HepG2 (cell line): Measurements from ENCODE around the gene CRTAC1. TPM values are rescaled to one million over a fixed set of nuclear protein-coding genes. Genes with fewer than 3 reads are reported as not detected.

Experiments used
- ATAC-seq: fragments of 200-7000 bp; cut with Tn5 transposase; 3 replicates; pipeline ENCODE4 v1.9.1; 2020; ENCODE audit warnings: mild to moderate bottlenecking, moderate library complexity
- BruUV-seq: library from RNA; stranded (reverse); fragments of 400-500 nt; replicated peaks from 2 replicates; lab custom pipeline; 2021; lab: Mats Ljungman, UMichigan
- CTCF ChIA-PET: fragments of 300-600 bp; formaldehyde crosslinking; extraction: SDS; loops from one replicate; lab custom pipeline; 2021; ENCODE audit warnings: low total read pairs, inconsistent platforms, low intra/inter-chr PET ratio; lab: Yijun Ruan, JAX
- POLR2A ChIA-PET: fragments of 350-600 bp; sonication (Branson Sonifier 250); formaldehyde crosslinking; loops from one replicate; lab custom pipeline; 2020; ENCODE audit warnings: antibody characterized with exemption, inconsistent platforms; lab: Yijun Ruan, JAX
- DNase-seq: peaks from one replicate; pipeline ENCODE4 v3.0.0-alpha.2; 2015; ENCODE audit warnings: low spot score
- FAIRE-seq: peaks from 3 replicates; lab custom pipeline; 2011; peaks lifted over from hg19 to GRCh38; lab: Jason Lieb, UNC
- H2AFZ ChIP-seq: one replicate; pipeline ENCODE4 v1.6.1; 2011; ENCODE audit warnings: low read length, inconsistent platforms
- H3K27ac ChIP-seq: fragments of 300-600 bp; 3 replicates; pipeline ENCODE4 v1.8.0; 2011; ENCODE audit warnings: mixed run types, mild to moderate bottlenecking, mixed read lengths, low read length, inconsistent platforms; ENCODE audit not compliant: insufficient read depth; ENCODE audit errors: extremely low read length
- H3K27me3 ChIP-seq, 2 experiments: fragments of 200-600 bp in 1 of 2; 2 replicates in 1 of 2; 3 replicates in 1 of 2; pipeline versions ENCODE4 v1.6.0 to v1.8.0; 2011; ENCODE audit warnings: low read length in 2 of 2, mild to moderate bottlenecking in 2 of 2, moderate library complexity in 2 of 2, inconsistent platforms in 1 of 2; ENCODE audit not compliant: insufficient read depth in 2 of 2, control insufficient read depth in 1 of 2
- H3K36me3 ChIP-seq, 2 experiments: fragments of 200-600 bp in 1 of 2; replicated peaks in 1 of 2; 2 replicates in 1 of 2; 3 replicates in 1 of 2; pipeline versions ENCODE4 v1.5.1 to v1.8.0; 2011; ENCODE audit warnings: low read length in 2 of 2, inconsistent platforms in 1 of 2; ENCODE audit not compliant: insufficient read depth in 2 of 2, control insufficient read depth in 1 of 2
- H3K4me1 ChIP-seq: 2 replicates; pipeline ENCODE4 v1.5.1; 2012; ENCODE audit warnings: low read length, inconsistent platforms; ENCODE audit not compliant: insufficient read depth
- H3K4me2 ChIP-seq: 2 replicates; pipeline ENCODE4 v1.6.0; 2011; ENCODE audit warnings: low read depth, low read length, inconsistent platforms
- H3K4me3 ChIP-seq, 3 experiments: fragments of 200-600 bp in 1 of 3; sonication (generic), shearing (Covaris generic) in 1 of 3; replicated peaks in 1 of 3; 2 replicates each; pipeline ENCODE4 v1.5.1; 2011 to 2016; ENCODE audit warnings: low read length in 3 of 3, inconsistent platforms in 2 of 3, low read depth in 2 of 3, mild to moderate bottlenecking in 2 of 3, control low read depth in 1 of 3, mixed read lengths in 1 of 3; ENCODE audit not compliant: insufficient read depth in 1 of 3
- H3K79me2 ChIP-seq: one replicate; pipeline ENCODE4 v1.6.1; 2011; ENCODE audit warnings: low read length, inconsistent platforms; ENCODE audit not compliant: insufficient read depth
- H3K9ac ChIP-seq: 2 replicates; pipeline ENCODE4 v1.6.0; 2011; ENCODE audit warnings: mild to moderate bottlenecking, low read depth, low read length, inconsistent platforms; ENCODE audit not compliant: insufficient read depth
- H3K9me3 ChIP-seq: 2 replicates; pipeline ENCODE4 v1.5.1; 2012; ENCODE audit warnings: mild to moderate bottlenecking, low read length
- H4K20me1 ChIP-seq: 2 replicates; pipeline ENCODE4 v1.6.0; 2011; ENCODE audit warnings: inconsistent platforms, mild to moderate bottlenecking, low read length, moderate library complexity; ENCODE audit not compliant: insufficient read depth
- CBX5 ChIP-seq: sonication (generic); formaldehyde crosslinking; IDR thresholded peaks from 2 replicates; pipeline ENCODE4 v1.4.0; 2020; ENCODE audit warnings: missing genetic modification reagents, borderline replicate concordance
- GATA4 ChIP-seq: sonication (generic); IDR thresholded peaks from 2 replicates; pipeline ENCODE4 v1.6.1; 2016; ENCODE audit warnings: antibody characterized with exemption, low read depth, borderline replicate concordance
- GATAD2A ChIP-seq: IDR thresholded peaks from 2 replicates; pipeline ENCODE4 v1.6.1; 2016
- MNT ChIP-seq: fragments of 450-650 bp; IDR thresholded peaks from 2 replicates; pipeline ENCODE4 v1.6.1; 2016
- MXD3 ChIP-seq: IDR thresholded peaks from 2 replicates; pipeline ENCODE4 v1.6.1; 2016; ENCODE audit warnings: mild to moderate bottlenecking, missing biosample characterization, missing genetic modification reagents
- NCOA2 ChIP-seq: sonication (generic); formaldehyde crosslinking; IDR thresholded peaks from 2 replicates; pipeline ENCODE4 v1.8.0; 2022; ENCODE audit warnings: inconsistent platforms
- NR2C2 ChIP-seq: sonication (generic); formaldehyde crosslinking; IDR thresholded peaks from 2 replicates; pipeline ENCODE4 v1.4.0; 2020; ENCODE audit warnings: missing genetic modification reagents, mild to moderate bottlenecking, moderate library complexity, borderline replicate concordance
- NR3C1 ChIP-seq: sonication (generic); formaldehyde crosslinking; IDR thresholded peaks from 2 replicates; pipeline ENCODE4 v1.4.0; 2020; ENCODE audit warnings: missing genetic modification reagents
- RFX3 ChIP-seq: IDR thresholded peaks from 2 replicates; pipeline ENCODE4 v1.6.1; 2016; ENCODE audit warnings: missing biosample characterization, missing genetic modification reagents
- STAG1 ChIP-seq: sonication (generic); formaldehyde crosslinking; IDR thresholded peaks from 2 replicates; pipeline ENCODE4 v1.4.0; 2020; ENCODE audit warnings: missing genetic modification reagents
- TBX3 ChIP-seq: fragments of 450-650 bp; IDR thresholded peaks from 2 replicates; pipeline ENCODE4 v1.6.1; 2017; ENCODE audit warnings: antibody characterized with exemption, mild to moderate bottlenecking, inconsistent platforms, borderline replicate concordance
- TEAD2 ChIP-seq: sonication (generic); formaldehyde crosslinking; IDR thresholded peaks from 2 replicates; pipeline ENCODE4 v1.9.0; 2021; ENCODE audit warnings: missing genetic modification reagents
- ZBTB49 ChIP-seq: sonication (generic); formaldehyde crosslinking; IDR thresholded peaks from 2 replicates; pipeline ENCODE4 v1.4.0; 2020; ENCODE audit warnings: missing genetic modification reagents, borderline replicate concordance
- ZNF44 ChIP-seq: sonication (generic); formaldehyde crosslinking; IDR thresholded peaks from 2 replicates; pipeline ENCODE4 v1.5.1; 2020; ENCODE audit warnings: mild to moderate bottlenecking, missing genetic modification reagents
- ZNF567 ChIP-seq: sonication (generic); formaldehyde crosslinking; IDR thresholded peaks from 2 replicates; pipeline ENCODE4 v1.8.1; 2023; ENCODE audit warnings: mild to moderate bottlenecking, missing genetic modification reagents, borderline replicate concordance
- ZNF747 ChIP-seq: sonication (generic); formaldehyde crosslinking; IDR thresholded peaks from 2 replicates; pipeline ENCODE4 v1.8.1; 2023; ENCODE audit warnings: missing genetic modification reagents, mild to moderate bottlenecking, borderline replicate concordance
- ZNF781 ChIP-seq: sonication (generic); formaldehyde crosslinking; IDR thresholded peaks from 2 replicates; pipeline ENCODE4 v1.5.1; 2020; ENCODE audit warnings: borderline replicate concordance, mild to moderate bottlenecking, missing genetic modification reagents; ENCODE audit errors: not compliant biosample characterization
- ZSCAN25 ChIP-seq: sonication (generic); formaldehyde crosslinking; IDR thresholded peaks from 2 replicates; pipeline ENCODE4 v1.8.0; 2022; ENCODE audit warnings: mild to moderate bottlenecking, missing genetic modification reagents
- WGBS: methylation state at CpG from one replicate; pipeline ENCODE4 v1.1.6; 2017; ENCODE audit warnings: low lambda C conversion rate; 5-methylcytosine and 5-hydroxymethylcytosine counted together
- in situ Hi-C: cut with HindIII; loops from 2 replicates; pipeline ENCODE4 v1.10.0; 2017; ENCODE audit warnings: low pct_unique_long_range_greater_than_20kb; ENCODE audit not compliant: extremely low pct_ligation_motif_present
- intact Hi-C: fragments of 100-400 bp; cut with micrococcal nuclease; formaldehyde crosslinking; loops from one replicate; pipeline ENCODE4 v1.10.0; 2022; ENCODE audit not compliant: unreplicated experiment
- polyA plus RNA-seq, 8 experiments: library from polyadenylated mRNA; depleted of rRNA in 3 of 8; stranded (reverse) in 7 of 8; unstranded in 1 of 8; fragments of >200 nt; fragmentation: Illumina TruSeq in 4 of 8; extraction: Trizol in 4 of 8; gene quantifications; 2 replicates each; pipeline versions ENCODE4 v1.2.1 to v1.2.3, GENCODE V29; 2011 to 2016; ENCODE audit warnings: low read depth in 4 of 8, missing spikeins in 1 of 8, mixed read lengths in 1 of 8; ENCODE audit not compliant: insufficient read depth in 1 of 8
- total RNA-seq, 5 experiments: library from RNA; depleted of rRNA; stranded (reverse); fragments of >200 nt; fragmentation: Illumina TruSeq; extraction: Trizol; gene quantifications; 2 replicates each; pipeline ENCODE4 v1.2.3, GENCODE V29; 2016; ENCODE audit warnings: low read depth in 1 of 5

The CRTAC1 gene
- total and polyA plus RNA-seq, 2 of the 13 experiments (the other 11 are each of a cell fraction or from before 2014, with no cell fraction given) = not detected

GRCh38 chr10:97911217-97911616, 119.2 kb downstream of the CRTAC1 start (continued):
- TF ChIP-seq RFX3 (CRISPR knock-in tag) (no peak), NR3C1 (CRISPR knock-in tag) (no peak), ZNF781 (CRISPR knock-in tag) (no peak)

- WGBS = 0% methylated on average over 4 of the region's 4 CpGs
- no peaks in the 10 kb centered on the region for H3K36me3 ChIP-seq
- peaks cover 7 to 52% of the 10 kb centered on the region in 2 experiments; a peak in 3 of 5 replicates for H3K27me3 ChIP-seq
- no peak overlapping the region for H3K27ac ChIP-seq
- H3K9me3 ChIP-seq = no peaks in the 10 kb centered on the region
- no peak overlapping the region for H3K4me2 ChIP-seq
- CTCF ChIA-PET = no interaction called here
- no peaks in the 10 kb centered on the region for H3K4me1 ChIP-seq
- ATAC-seq = no peak
- 0 out of 2 replicates have a peak, but pooled peaks cover 6% of the 10 kb centered on the region for H4K20me1 ChIP-seq
- DNase-seq = no peak
- in situ Hi-C loops (loop anchor here (25.0 kb wide), 1 partner anchor 402 kb away; no protein-coding TSS in a partner anchor), intact Hi-C loops (no loop called here)
- H2AFZ ChIP-seq = no peak overlapping the region
- POLR2A ChIA-PET = no interaction called here
- no peaks in the 10 kb centered on the region for H3K79me2 ChIP-seq
- BruUV-seq = no TSS peak
- FAIRE-seq = no peak
- H3K9ac ChIP-seq = no peak overlapping the region
- H3K4me3 ChIP-seq = no peak overlapping the region
- TF ChIP-seq TBX3 (no peak), TEAD2 (CRISPR knock-in tag) (no peak), STAG1 (CRISPR knock-in tag) (no peak), ZNF567 (CRISPR knock-in tag) (no peak), NR2C2 (no peak), ZNF44 (CRISPR knock-in tag) (no peak), GATAD2A (CRISPR knock-in tag) (no peak), ZNF747 (CRISPR knock-in tag) (no peak), MXD3 (CRISPR knock-in tag) (no peak), MNT (no peak), GATA4 (no peak), ZBTB49 (CRISPR knock-in tag) (no peak), NCOA2 (CRISPR knock-in tag) (no peak), ZSCAN25 (CRISPR knock-in tag) (no peak), CBX5 (CRISPR knock-in tag) (no peak)
Observed at GRCh38 chr10:97910661-97911060, 119.8 kb downstream of the CRTAC1 start.
